ENCODE measurements around the gene UBTD1. TPM values are rescaled to one million over a fixed set of nuclear protein-coding genes. Genes with fewer than 3 reads are reported as not detected.

The UBTD1 gene
- total RNA-seq, 1 experiment from 2014 or later, result 19.0 TPM

DNA sequence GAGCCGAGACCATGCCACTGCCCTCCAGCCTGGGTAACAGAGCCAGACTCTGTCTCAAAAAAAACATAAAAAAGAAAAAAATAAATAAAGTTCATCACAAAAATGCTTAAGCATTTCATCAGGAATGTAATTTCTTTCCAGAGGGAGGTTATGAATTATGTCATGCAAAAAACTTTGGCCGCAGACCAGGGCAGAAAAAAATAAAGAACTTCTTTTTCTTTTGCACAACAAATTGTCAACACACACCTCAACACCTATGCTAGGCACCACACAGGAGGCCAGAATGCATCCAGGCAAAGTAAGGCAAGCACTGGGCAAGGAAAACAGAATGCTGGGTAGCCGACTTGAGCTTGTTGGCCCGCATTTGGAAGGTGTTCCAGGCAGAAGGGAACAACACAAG is 94.7 kb downstream of the UBTD1 start:
- no peak overlapping the region; a peak in 1 of 7 replicates for H3K27ac Mint-ChIP-seq
- no peak overlapping the region for H3K4me2 ChIP-seq (ENCODE audit: insufficient read depth, insufficient read length, low read length)
- no peak overlapping the region for H2AFZ ChIP-seq (ENCODE audit: low read length)
- no peak overlapping the region for H3K18ac ChIP-seq (ENCODE audit: insufficient read length, low read depth, low read length)
- no peaks in the 10 kb centered on the region for H3K9me3 ChIP-seq (ENCODE audit: control insufficient read depth, low read depth, low read length)
- H3K27me3 ChIP-seq (ENCODE audit: insufficient read depth, low read length), result no peaks in the 10 kb centered on the region
- H3K9me3 Mint-ChIP-seq, result no peaks in the 10 kb centered on the region
- H3K36me3 Mint-ChIP-seq (ENCODE audit: insufficient read depth in 1 of 3, low read depth in 3 of 3), result no peaks in the 10 kb centered on the region
- no peak overlapping the region for H2BK5ac ChIP-seq (ENCODE audit: insufficient read length, low read length)
- no peaks in the 10 kb centered on the region for H3K79me1 ChIP-seq (ENCODE audit: insufficient read depth, low read depth, low read length, poor library complexity, severe bottlenecking)
- no peak overlapping the region for H3K4ac ChIP-seq (ENCODE audit: low read depth, low read length)
- no peak overlapping the region for H4K91ac ChIP-seq (ENCODE audit: insufficient read length, low read depth, low read length)
- WGBS (ENCODE audit: extremely low coverage, insufficient read length, low lambda C conversion rate), result no CpG with 5 or more reads among the region's 4 CpGs
- DNase-seq, result no peak
- no peaks in the 10 kb centered on the region for H3K79me2 ChIP-seq (ENCODE audit: insufficient read depth, low read length)
- no peak overlapping the region for H2BK20ac ChIP-seq (ENCODE audit: low read depth, low read length, poor library complexity, severe bottlenecking)
- TF ChIP-seq, protein P1, sequence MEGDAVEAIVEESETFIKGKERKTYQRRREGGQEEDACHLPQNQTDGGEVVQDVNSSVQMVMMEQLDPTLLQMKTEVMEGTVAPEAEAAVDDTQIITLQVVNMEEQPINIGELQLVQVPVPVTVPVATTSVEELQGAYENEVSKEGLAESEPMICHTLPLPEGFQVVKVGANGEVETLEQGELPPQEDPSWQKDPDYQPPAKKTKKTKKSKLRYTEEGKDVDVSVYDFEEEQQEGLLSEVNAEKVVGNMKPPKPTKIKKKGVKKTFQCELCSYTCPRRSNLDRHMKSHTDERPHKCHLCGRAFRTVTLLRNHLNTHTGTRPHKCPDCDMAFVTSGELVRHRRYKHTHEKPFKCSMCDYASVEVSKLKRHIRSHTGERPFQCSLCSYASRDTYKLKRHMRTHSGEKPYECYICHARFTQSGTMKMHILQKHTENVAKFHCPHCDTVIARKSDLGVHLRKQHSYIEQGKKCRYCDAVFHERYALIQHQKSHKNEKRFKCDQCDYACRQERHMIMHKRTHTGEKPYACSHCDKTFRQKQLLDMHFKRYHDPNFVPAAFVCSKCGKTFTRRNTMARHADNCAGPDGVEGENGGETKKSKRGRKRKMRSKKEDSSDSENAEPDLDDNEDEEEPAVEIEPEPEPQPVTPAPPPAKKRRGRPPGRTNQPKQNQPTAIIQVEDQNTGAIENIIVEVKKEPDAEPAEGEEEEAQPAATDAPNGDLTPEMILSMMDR (conservative IDR thresholded peaks at IDR 0.05), result no peak
- no peak overlapping the region for H2BK12ac ChIP-seq (ENCODE audit: insufficient read length, low read depth, low read length)
- no peak overlapping the region for H2BK120ac ChIP-seq (ENCODE audit: low read depth, low read length, poor library complexity, severe bottlenecking)
- no peaks in the 10 kb centered on the region for H3K23me2 ChIP-seq (ENCODE audit: insufficient read length, low read depth, low read length, poor library complexity, severe bottlenecking)
- H3K14ac ChIP-seq (ENCODE audit: insufficient read depth, low read length), result no peak overlapping the region
- H4K5ac ChIP-seq (ENCODE audit: insufficient read length, low read depth, low read length), result no peak overlapping the region
- H3K27ac ChIP-seq (ENCODE audit: insufficient read length, low read depth, low read length), result no peak overlapping the region
- no peak overlapping the region for H3K9ac ChIP-seq (ENCODE audit: extremely low read depth, insufficient read length, low read length)
- H3K23ac ChIP-seq (ENCODE audit: insufficient read length, low read depth, low read length), result no peak overlapping the region
- H4K20me1 ChIP-seq (ENCODE audit: control insufficient read depth, insufficient read depth, insufficient read length), result no peaks in the 10 kb centered on the region
- no peak overlapping the region for H3K56ac ChIP-seq (ENCODE audit: insufficient read length, low read depth, low read length)
- H4K8ac ChIP-seq (replicated peaks; ENCODE audit: insufficient read length, low read depth, low read length), result no peak overlapping the region
- H3K4me1 ChIP-seq (ENCODE audit: insufficient read depth, low read length), result no peaks in the 10 kb centered on the region
- H3K27me3 Mint-ChIP-seq (ENCODE audit: low read depth), result no peaks in the 10 kb centered on the region
- H3K4me1 Mint-ChIP-seq, result peaks cover 0 to 2% of the 10 kb centered on the region in 2 experiments; a peak in 1 of 4 replicates
- no peak overlapping the region for H2BK15ac ChIP-seq (ENCODE audit: low read depth, low read length)
- no peak overlapping the region for H3T11ph ChIP-seq (ENCODE audit: low read length)
- no peak overlapping the region for H2AK5ac ChIP-seq (ENCODE audit: insufficient read length, low read length)
- H3K4me3 Mint-ChIP-seq, result no peak overlapping the region
